ENCODE data around the gene OR5T2.
"Not testable (repeated sequence)": the region's sequence is repeated elsewhere in the genome, so short reads cannot be mapped to it uniquely, and the experiment has no call there.

The OR5T2 gene

GRCh38 chr11:56234155-56234554 is at the start of gene OR5T2:
TSS of gene OR5T2 (minus strand) at chr11:56234255. CDS start at chr11:56233062, 1,193 bp downstream.
- DNase-seq (ENCODE audit: low spot score) = no peak

- no peak for DNase-seq (ENCODE audit: low spot score)
These were observed 39.8 kb upstream of the OR5T2 start, which contains the start of gene OR5T1 for GRCh38 chr11:56273854-56274253. TSS of gene OR5T1 (plus strand) at chr11:56274154. CDS start at chr11:56275639, 1,485 bp downstream.

- no peak for DNase-seq (ENCODE audit: low spot score)
These were observed 37.0 kb upstream of the OR5T2 start for GRCh38 chr11:56271092-56271491.

- no peak for DNase-seq (ENCODE audit: low spot score)
These were observed 17.9 kb upstream of the OR5T2 start, which contains the start of gene OR5T3 for GRCh38 chr11:56251954-56252353. TSS of gene OR5T3 (plus strand) at chr11:56252254. CDS start at chr11:56252254, 0 bp downstream.

- not testable (repeated sequence) for DNase-seq (ENCODE audit: low spot score)
These were observed 14.3 kb downstream of the OR5T2 start for GRCh38 chr11:56219735-56220134.

- no peak for DNase-seq (ENCODE audit: low spot score)
These were observed 19.5 kb downstream of the OR5T2 start for GRCh38 chr11:56214537-56214936.

- no peak for DNase-seq (ENCODE audit: low spot score)
These were observed 26.3 kb downstream of the OR5T2 start for GRCh38 chr11:56207790-56208189.

- DNase-seq (ENCODE audit: low spot score) = no peak
These were observed 36.7 kb downstream of the OR5T2 start for GRCh38 chr11:56197367-56197766.

GRCh38 chr11:56196705-56197104 is 37.4 kb downstream of the OR5T2 start:
- no peak for DNase-seq (ENCODE audit: low spot score)

GRCh38 chr11:56188602-56189001 is 45.5 kb downstream of the OR5T2 start:
- no peak for DNase-seq (ENCODE audit: low spot score)

- DNase-seq (ENCODE audit: low spot score) = no peak
These were observed 50.6 kb downstream of the OR5T2 start for GRCh38 chr11:56183459-56183858.
